ENCODE measurements around the gene YES1.

DNA sequence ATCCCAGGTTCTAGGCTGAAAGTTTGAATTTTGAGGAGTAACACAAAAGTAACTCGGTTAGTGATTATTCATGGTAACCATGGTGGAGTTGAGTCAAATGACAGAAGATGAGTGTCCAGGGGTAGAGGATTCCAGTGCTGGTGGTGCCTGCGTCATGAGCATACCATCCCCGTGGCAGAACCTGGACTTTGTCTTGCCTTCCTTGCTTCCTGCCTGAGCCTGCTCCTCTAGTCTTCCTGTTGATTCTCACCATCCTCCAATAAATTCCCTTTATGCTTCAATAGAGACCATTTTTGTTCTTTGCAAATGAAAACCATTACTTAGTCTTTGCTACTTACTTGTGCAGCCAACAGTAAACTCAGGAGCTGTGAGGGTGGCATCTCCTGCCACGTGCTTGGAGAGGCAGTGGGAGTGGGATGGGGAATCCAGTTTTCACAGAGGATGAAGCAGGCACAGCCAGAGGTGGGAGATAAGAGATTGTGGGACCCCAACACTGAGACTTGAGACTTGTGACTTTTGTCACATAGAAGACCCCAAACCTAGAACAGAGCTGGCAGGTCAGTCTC lies 4.1 kb upstream of the YES1 start:
- TF ChIP-seq, protein P1, sequence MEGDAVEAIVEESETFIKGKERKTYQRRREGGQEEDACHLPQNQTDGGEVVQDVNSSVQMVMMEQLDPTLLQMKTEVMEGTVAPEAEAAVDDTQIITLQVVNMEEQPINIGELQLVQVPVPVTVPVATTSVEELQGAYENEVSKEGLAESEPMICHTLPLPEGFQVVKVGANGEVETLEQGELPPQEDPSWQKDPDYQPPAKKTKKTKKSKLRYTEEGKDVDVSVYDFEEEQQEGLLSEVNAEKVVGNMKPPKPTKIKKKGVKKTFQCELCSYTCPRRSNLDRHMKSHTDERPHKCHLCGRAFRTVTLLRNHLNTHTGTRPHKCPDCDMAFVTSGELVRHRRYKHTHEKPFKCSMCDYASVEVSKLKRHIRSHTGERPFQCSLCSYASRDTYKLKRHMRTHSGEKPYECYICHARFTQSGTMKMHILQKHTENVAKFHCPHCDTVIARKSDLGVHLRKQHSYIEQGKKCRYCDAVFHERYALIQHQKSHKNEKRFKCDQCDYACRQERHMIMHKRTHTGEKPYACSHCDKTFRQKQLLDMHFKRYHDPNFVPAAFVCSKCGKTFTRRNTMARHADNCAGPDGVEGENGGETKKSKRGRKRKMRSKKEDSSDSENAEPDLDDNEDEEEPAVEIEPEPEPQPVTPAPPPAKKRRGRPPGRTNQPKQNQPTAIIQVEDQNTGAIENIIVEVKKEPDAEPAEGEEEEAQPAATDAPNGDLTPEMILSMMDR (IDR thresholded peaks at IDR 0.05) = no peak
- TF ChIP-seq POLR2A (IDR thresholded peaks at IDR 0.05) = no peak
